Measurements from ENCODE around the gene FRMD5. TPM values are rescaled to one million over a fixed set of nuclear protein-coding genes. Genes with fewer than 3 reads are reported as not detected.
"Not testable (repeated sequence)": the region's sequence is repeated elsewhere in the genome, so short reads cannot be mapped to it uniquely, and the experiment has no call there.

Gene FRMD5
- total RNA-seq, 1 donor from 2014 or later = 4.3 TPM

DNA sequence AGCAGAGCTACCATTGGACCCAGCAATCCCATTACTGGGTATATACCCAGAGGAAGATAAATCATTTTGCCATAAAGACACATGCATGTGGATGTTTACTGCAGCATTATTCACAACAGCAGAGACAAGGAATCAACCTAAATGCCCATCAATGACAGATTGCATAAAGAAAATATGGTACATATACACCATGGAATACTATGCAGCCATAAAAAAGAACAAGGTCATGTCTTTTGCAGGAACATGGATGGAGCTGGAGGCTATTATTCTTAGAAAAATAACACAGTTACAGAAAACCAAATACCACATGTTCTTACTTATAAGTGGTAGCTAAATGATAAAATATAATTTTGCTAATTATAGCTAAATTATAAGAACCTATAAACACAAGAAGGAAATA is 162.3 kb downstream of the FRMD5 start:
- not testable (repeated sequence) for DNase-seq (ENCODE audit: low read depth)

DNA sequence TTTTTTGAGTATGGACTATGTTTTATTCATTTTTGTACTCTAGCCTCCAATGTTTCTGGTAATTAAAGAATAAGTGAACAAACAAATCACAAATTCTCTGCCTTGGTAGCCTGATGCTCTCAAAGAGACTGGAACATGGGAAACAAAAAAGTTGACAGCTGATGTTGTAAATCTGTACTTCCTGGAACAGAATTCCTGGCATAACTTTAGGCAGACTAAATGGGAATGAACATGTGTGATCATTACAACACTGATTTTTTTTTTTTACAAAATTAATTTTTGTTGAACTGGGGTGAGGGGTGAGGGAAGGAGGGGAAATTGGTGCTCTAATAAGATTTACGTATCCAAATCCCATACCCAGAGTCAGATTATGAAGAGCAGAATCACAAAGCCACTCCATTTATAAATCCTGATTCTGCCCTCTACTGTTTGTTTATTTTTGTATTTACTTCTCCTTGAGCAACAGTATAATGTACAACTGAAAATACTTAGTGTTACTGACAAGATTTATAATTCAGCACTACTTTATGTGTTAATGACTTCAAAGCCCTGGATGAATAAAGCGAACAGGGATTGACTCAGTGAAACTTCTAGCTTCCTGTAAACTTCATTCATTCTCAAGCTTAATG is 165.0 kb downstream of the FRMD5 start:
- peak; percentile 78 for DNase-seq (ENCODE audit: low read depth)

DNA sequence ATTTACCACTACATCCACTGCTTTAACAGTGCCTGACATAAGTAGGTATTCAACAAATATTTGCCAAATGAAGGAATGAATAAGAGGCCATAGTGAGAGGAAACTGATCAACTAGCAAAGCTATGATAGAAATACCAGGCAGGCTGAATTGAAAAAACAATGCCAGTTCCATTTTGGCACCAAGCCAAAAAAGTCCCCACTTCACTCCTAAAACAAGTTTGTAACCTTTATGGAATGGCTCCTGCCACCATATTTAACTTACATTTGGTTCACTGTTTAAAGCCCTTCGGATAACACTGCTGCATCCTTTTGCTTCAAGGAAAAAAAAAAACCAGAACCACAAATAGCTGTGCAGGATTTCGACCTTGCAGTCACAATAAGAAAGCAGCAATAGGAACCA is 166.1 kb downstream of the FRMD5 start:
- DNase-seq (ENCODE audit: low read depth) = no peak

DNA sequence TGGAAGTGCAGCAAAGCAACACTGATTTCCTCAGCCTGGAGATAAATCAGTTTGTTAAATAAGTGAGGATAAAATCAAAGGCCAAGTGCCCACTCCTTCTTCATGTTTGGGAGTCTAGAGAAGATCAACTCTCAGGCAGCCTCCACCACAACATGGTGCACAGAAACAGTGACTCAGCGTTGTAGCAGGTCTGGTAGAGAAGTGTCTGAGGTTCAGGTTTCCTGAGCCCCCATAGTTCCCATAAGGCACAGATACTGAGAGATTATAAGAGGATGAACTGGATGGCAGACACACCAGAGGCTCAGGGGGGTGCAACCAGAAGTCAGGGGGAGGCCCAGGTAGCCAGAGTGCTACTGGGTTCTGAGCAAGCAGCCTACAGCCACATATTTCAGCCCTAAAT is 166.7 kb downstream of the FRMD5 start:
- peak; percentile 33 for DNase-seq (ENCODE audit: low read depth)

DNA sequence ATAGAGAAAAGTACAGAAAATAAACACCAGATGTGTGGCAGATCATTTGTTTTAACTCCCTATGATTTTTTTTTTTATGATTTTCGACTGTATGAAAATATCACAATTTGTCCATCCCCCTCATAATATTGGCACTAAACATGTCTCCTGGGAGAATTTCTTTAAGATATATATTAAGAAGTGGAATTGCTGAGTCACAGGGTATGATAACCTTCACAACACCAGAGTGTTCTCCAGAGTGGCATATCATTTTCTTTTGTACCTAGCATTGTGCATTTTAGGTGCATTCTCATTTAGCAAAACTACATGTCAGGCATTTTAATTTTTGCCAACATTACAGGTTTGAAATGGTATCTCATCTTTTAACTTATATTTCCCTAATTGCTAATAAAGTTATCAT is 170.9 kb downstream of the FRMD5 start:
- DNase-seq (ENCODE audit: low read depth) = no peak

DNA sequence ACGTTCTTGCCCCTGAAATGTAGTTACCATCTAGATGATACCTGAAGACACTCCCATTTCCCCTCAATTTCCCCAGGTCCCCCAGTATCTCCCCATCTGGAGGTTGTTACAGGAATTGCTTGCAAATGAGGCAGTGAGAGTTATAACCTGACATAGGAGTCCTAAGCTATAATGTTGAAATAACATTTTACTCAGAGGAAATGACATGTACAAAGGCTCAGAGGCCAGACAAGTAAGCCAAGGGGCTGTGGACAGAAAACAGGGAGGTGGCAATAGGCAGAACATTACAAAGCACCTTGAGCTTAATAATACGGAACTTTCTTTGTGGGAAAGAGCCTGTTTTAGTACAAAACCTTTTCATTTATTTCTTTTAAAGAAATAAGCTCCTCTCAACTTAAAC is 171.9 kb downstream of the FRMD5 start:
- no peak for DNase-seq (ENCODE audit: low read depth)

DNA sequence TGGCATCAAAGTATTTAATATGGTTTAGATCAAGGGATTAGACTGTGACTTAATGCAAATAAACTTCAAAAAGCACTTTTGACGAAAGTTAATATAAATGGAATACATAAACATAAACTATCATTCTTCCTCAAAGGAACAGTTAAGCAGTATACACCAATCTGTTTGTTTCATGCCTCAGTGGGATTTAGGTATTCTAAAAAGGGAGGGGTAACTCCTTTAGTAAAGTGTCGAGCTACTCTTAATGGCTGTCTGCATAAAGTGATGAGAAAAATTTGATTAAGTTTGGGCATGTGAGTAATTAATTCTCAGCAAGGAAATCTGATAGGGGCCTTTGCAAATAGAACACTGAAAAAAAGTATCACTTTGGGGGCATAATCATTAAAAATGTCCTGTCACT is 176.9 kb downstream of the FRMD5 start:
- peak; percentile 30 for DNase-seq (ENCODE audit: low read depth)

DNA sequence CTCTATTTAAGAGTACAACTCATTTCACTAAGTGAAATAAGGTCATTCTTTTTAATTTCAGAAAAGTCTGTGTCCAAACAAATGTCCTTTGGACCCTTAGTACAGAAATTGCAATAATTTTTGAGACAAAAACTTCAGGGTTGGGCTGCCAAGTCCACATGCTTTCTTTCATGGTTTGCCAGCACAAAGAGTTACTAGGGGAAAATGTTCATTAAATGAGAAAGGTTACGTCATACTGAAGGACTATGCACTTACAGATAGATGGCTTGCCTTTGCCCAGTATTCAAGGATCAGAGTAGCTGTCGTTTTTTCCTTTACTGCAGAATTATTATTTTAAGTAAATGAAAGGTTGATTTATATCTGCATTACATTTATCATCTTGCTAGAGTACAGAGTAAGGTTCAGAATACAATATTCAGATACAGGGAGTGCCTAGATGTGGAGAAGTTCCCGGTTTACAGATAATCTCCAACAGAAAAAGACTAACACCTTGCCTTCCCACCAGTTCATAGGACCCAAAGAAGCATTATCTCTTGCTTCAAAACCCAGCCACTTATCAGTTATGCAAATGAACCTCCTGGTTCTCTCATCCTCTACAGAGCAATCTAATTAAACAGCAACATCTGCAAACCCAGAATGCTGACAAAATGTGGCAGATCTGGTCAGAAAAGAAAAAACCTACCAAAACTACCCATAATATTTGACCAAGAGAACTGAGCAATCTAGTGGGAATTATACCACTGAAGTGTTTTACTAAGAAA is 179.3 kb downstream of the FRMD5 start:
- peak; percentile 35 for DNase-seq (ENCODE audit: low read depth)

DNA sequence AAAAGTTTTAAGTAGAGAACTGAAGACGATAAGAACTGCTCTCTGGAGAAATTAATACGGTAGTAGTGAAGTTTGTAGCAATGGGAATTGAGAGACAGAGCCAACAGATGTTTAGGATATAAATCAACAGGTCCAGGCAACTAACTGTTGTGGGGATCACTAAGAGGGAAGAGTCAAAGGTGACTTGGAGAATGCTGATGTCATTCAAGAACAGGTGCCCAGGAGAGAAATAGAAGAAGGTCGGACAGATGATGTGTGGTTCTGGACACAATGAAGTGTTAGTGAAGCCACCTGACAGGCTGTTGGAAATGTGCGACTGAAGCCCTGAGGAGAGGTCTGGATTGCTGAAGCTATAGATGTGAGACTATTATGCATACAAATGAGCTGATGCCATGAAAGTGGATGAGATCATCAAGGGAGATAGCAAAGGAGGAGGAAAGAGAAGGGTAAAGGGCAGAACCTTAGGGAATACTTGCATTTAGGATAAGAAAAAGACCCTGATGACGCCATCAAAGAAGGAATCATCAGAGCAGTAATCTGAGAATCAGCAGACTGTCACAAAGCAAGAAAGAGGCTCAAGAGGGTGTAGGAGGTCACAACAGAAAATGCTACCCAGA is 183.7 kb downstream of the FRMD5 start:
- DNase-seq (ENCODE audit: low read depth) = no peak

DNA sequence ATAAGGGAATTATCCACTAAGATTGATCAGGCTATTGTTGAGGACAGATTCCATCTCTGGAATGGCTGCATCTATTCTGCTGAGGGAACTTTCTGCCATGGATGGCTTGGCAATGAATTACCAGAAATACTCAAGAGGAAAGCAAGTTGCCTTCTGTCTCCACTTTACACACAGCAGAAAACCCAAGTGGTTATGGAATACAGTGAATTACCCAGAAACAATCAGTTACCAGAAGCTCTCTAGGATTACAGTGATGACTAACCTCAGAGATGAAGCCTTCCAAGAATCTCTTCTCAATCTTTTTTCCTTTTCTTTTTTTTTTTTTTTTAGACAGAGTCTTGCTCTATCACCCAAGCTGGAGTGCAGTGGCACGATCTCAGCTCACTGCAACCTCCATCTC is 185.0 kb downstream of the FRMD5 start:
- DNase-seq (ENCODE audit: low read depth) = peak; percentile 90

DNA sequence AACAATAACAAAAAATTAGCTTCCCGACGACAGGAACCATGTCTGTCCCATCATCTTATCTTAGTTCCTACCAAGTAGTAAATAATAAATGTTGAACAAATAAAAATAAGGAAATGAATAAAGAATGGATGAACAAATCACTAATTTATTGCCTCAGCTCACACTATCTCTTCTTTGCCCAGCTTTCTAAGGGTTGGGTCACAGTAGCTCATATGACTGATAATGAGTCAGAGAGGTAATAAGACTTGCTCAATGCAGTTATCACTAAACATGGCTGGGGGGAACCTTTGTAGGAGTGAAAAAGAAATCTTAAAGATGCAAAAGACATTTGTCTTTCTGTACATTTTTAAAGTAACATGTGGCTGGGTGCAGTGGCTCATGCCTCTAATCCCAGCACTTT is 186.0 kb downstream of the FRMD5 start:
- DNase-seq (ENCODE audit: low read depth) = peak; percentile 81

DNA sequence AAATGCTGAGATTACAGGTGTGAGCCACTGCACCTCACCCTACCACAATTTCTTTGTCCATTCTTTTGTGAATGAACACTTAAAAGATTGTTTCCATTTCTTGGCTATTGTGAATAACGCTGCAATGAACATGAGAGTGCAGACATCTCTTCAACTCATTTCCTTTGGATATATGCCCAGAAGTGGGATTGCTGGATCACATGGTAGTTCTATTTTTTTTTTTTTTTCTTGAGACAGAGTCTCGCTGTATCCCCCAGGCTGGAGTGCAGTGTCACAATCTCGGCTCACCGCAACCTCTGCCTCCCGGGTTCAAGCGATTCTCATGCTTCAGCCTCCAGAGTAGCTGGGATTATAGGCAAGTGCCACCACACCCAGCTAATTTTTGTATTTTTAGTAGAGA is 194.8 kb downstream of the FRMD5 start:
- peak; percentile 79 for DNase-seq (ENCODE audit: low read depth)

DNA sequence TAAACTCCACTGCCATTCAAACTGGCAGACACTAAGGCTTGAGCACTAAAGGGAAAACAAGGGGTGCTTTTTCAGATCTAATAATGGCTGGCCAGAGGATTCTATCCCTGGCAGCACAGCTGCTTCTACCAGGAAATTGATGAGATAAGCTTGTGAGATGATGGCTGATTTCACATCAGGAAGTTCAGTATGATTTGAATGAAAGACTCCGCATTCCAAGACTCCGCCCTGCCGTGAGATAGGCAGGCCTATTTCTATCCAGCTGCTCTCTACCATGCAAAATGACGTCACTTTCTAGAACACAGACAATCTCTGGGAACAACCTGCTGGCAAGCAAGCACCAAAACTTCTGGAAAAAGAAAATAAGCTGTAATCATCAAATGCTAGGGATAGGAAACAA is 196.5 kb downstream of the FRMD5 start:
- peak; percentile 50 for DNase-seq (ENCODE audit: low read depth)

DNA sequence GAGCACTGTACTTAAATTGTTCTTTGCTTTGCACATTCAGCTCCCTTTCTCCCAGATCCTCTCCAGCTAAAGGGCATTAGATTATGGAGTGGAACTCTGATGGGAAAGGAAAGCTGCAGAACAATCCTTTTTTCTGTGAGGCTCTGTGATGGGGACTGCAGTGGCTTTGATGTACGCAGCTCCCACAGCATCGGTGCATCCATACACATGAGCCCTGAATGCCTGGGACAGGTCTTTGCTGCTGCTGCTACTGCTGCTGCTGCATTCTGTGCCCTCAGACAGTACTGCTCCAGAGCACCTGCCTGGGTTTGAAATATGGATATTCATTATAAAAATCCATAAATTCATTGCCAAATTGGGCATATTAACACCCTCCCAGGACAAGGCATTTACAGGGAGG is 203.9 kb downstream of the FRMD5 start:
- no peak for DNase-seq (ENCODE audit: low read depth)

DNA sequence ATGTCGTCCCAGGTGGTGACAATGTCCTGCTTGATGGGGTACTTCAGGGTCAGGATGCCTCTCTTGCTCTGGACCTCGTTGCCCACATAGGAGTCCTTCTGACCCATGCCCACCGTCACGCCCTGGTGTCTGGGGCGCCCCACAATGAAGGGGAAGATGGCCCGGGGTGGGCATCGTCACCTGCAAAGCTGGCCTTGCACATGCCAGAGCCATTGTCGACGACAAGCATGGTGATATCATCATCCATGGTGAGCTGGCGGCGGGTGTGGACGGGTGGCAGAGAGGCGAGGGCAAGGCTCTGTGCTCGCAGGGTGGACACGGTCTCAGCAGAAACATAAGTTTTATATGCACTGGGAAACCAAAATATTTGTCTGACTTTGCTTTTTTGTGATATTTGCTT is 205.1 kb downstream of the FRMD5 start:
- DNase-seq (ENCODE audit: low read depth) = no peak

DNA sequence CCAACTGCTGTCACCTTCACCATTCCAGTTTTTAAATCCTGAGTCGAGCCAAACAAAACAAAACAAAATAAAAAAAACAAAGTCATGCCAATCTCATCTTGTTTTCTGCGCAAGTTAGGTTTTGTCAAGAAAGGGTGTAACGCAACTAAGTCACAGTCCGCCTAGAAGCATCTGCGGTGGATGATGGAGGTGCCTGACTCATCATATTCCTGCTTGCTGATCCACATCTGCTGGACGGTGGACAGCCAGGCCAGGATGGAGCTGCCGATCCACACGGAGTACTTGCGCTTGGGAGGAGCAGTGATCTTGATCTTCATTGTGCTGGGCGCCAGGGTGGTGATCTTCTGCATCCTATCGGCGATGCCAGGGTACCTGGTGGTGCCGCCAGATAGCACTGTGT is 206.2 kb downstream of the FRMD5 start:
- no peak for DNase-seq (ENCODE audit: low read depth)

DNA sequence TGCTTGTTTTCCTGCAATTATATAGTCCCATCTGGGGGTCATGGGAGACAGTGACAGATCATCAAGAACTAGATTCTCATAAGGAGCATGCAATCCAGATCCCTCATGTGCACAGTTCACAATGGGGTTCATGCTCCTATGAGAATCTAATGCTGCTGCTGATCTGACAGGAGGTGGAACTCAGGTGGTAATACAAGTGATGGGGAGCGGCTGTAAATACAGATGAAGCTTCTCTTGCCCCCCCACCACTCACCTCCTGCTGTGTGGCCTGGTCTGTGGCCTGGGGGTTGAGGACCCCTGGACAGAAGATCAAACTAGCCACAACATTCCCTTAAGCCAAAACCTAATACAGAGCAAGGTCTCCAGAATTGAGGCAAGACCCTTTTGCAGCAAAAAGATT is 207.1 kb downstream of the FRMD5 start:
- DNase-seq (ENCODE audit: low read depth) = no peak

DNA sequence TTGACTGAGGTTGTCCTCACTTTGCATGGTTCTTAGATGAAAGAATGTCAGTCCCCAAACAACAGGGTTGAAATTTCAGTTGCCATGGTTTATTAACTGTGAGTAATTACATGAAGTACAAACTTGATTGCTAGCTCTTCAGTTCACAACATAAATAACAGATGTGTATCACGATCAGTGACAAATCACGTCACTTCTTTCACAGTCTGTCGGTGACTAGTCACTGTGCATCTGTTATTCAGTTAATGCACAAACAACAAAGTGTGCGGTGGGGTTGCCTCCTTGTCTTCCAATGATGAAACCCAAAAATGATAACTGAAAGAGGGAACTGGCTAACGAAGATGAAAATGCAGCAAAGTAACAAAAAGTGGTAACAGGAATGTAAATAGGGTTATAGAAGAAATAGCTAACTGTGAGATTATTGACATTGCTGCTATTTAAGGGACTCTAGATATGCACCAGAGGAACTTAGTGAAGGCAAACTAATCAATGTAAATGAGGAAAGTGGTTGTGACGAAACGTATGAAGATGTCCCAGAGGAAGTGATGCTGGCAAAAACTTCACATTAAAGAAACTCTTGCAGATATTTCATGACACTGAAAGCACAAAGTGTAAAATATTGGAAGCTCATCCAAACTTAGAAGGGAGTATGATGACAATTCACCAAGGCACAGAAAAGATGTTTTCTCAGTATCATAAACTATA is 208.9 kb downstream of the FRMD5 start:
- no peak for DNase-seq (ENCODE audit: low read depth)

DNA sequence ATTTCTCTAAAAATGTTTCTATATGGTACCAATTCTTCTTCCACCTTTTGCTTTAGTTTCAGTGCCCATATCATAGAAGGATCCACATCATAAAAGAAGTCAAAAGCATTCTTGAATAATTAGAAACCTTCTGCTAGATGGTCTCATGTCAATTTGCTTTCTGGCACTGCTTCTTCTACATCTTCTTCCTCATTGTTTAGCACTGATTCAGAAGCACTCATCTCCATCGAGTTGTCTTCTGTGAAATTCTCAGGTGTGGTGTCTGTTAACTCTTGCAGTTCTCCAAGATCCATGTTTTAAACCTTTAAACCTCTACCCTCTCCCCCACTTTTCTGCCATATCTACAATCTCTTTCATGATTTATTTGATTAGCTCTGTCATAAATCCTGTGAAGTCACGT is 213.5 kb downstream of the FRMD5 start:
- DNase-seq (ENCODE audit: low read depth) = peak; percentile 28

DNA sequence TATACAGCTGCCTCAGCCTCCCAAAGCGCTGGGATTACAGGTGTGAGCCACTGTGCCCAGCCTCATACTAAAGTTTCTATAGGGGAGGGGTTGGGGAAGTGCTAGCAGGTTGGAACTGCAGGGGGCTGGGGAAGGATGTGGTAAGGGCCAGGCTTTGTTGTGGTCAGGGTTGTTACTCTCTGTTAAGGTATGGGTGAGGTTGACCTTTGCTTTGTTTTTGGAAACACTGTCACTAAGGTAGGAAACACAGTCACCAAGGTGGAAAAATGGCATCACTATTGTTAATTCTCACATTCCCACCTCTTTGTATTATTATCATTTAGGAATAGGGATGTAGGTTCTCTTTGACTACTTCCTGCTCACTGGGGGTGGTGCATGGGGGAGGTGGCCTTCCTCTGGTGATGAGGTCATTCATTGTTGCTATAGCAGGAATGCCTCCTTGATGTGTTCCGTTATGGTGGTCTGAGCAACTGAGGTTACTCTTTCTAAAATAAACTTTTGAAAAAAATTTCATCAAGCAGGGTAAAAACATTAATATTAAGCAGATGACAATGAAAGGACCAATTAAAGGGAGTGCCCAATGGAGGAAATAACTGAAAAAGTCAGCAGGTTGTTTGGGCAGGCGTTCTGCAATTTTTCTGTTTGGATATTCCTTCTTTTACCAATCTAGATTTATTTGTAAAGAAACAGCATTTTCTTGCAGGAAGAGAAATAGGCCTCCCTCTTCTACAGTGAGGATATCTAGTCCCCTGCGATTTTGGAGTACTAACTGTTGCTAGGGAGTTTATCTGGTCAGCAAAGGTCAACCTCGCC is 217.8 kb downstream of the FRMD5 start:
- peak; percentile 74 for DNase-seq (ENCODE audit: low read depth)

DNA sequence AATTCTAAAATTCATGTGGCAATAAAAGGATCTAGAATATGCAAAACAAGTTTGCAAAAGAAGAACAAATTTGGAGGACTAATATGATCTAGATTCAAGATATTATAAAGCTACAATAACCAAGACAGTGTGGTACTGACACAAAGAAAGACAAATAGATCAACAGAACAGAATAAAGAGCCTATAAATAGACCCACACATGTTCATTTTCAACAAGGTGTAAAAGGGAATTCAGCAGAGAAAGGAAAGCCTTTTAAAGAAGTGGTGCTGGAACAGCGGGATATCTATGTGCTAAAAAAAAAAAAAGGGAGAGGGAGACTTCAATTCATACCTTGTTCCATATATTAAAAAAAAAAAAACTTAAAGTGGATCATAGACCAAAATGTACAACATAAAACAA is 219.3 kb downstream of the FRMD5 start:
- no peak for DNase-seq (ENCODE audit: low read depth)

DNA sequence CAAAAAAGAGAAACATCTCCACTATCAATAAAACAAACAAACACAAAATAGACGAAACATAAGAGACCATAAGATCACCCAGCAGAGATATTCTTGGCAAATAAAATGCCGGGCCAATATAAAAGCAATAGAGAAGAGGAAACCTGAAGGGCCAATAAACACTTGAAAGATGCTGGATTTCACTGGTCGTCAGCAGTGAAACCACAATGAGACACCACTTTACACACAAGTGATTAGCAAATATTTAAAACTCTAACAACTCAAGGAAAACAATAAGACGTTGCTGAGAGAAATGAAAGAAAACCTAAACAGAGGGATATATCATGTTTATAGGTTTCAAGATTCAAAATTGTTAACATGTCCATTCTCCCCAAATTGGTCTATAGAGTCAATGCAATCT is 219.7 kb downstream of the FRMD5 start:
- DNase-seq (ENCODE audit: low read depth) = peak; percentile 87

Measured in renal cortical epithelial cell (primary cell).